ENCODE measurements around the gene NUCB2.

GRCh38 chr11:17244046-17244445, 32.5 kb upstream of the NUCB2 start:
- TF ChIP-seq RFX5 (IDR thresholded peaks at IDR 0.05; ENCODE audit: low read length) (no peak), CTCF (IDR thresholded peaks at IDR 0.05) (no peak), SMC3 (IDR thresholded peaks at IDR 0.05; ENCODE audit: low read depth, low read length) (no peak), YY1 (IDR thresholded peaks at IDR 0.05; ENCODE audit: low read depth) (no peak), PBX3 (IDR thresholded peaks at IDR 0.05) (no peak), MXI1 (IDR thresholded peaks at IDR 0.05; ENCODE audit: low read depth, low read length) (no peak), REST (IDR thresholded peaks at IDR 0.05; ENCODE audit: low read depth, low read length) (no peak), CHD2 (IDR thresholded peaks at IDR 0.05; ENCODE audit: low read length, partially characterized antibody) (no peak)

All from SK-N-SH (cell line).